GM18519 (cell line): Measurements from ENCODE around the gene MYO1G.
"Not testable (repeated sequence)": the region's sequence is repeated elsewhere in the genome, so short reads cannot be mapped to it uniquely, and the experiment has no call there.

Experiments used
- ATAC-seq: cut with Tn5 transposase; IDR thresholded peaks from one replicate; pipeline ENCODE4 v1.9.1; 2021; ENCODE audit warnings: mild to moderate bottlenecking, moderate library complexity; ENCODE audit not compliant: unreplicated experiment, low FRiP score

The MYO1G gene

DNA sequence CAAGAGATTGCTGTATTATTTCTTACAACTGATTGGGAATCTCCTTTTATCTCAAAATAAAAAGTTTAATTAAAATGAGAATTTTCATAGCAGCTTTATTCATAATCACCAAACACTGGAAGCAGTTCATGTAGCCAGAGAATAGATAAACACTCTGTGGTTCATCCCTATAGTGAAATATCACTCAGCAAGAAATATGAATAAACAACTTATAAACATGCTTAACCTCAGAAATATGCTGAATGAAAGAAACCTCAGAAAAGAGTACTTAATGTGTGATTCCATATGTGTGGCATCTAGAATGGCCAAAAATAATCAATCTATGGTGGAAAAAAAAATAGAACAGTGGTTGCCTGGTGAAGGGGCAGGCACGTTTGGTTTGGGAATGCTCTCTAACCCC is 33.3 kb downstream of the MYO1G start:
- no peak for ATAC-seq

GRCh38 chr7:44944821-44945220 is 34.0 kb downstream of the MYO1G start:
- no peak for ATAC-seq

- ATAC-seq: no peak
Observed at GRCh38 chr7:44943631-44944030, 35.2 kb downstream of the MYO1G start.

GRCh38 chr7:44937426-44937825 is 41.4 kb downstream of the MYO1G start:
- ATAC-seq: no peak

- ATAC-seq: no peak
Observed at GRCh38 chr7:44936322-44936721, 42.5 kb downstream of the MYO1G start.

DNA sequence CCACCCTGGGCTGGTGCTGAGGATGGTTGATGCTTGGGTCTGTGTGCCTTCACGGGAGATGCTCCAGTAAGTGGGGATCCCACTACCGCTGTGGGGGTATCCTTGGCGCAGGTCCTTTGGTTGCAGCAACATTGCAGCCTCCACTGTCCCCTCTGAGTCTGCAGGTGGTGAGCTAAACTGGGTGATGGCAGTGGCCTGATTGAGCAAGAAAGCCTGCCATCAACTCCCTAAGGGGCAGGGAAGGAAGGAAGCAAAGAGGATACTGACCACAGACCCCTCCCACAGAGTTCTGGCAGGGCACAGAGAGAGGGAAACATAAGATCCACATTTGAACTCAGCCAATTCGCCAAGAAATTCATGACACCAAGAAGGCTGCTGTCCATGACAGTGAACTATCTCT is 43.2 kb downstream of the MYO1G start:
- no peak for ATAC-seq

- ATAC-seq: no peak
Observed at GRCh38 chr7:44935016-44935415, 43.8 kb downstream of the MYO1G start.

DNA sequence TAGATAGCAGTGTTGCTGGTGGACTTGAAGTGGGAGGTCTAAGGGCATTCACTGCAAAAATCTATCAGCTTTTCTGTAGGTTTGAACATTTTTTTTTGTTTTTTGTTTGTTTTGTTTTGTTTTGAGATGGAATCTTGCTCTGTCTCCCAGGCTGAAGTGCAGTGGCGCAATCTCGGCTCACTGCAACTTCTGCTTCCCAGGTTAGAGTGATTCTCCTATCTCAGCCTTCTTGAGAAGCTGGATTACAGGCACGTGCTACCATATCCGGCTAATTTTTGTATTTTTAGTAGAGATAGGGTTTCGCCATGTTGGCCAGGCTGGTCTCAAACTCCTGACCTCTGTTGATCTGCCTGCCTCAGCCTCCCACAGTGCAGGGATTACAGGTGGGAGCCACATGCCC is 44.3 kb downstream of the MYO1G start:
- not testable (repeated sequence) for ATAC-seq

DNA sequence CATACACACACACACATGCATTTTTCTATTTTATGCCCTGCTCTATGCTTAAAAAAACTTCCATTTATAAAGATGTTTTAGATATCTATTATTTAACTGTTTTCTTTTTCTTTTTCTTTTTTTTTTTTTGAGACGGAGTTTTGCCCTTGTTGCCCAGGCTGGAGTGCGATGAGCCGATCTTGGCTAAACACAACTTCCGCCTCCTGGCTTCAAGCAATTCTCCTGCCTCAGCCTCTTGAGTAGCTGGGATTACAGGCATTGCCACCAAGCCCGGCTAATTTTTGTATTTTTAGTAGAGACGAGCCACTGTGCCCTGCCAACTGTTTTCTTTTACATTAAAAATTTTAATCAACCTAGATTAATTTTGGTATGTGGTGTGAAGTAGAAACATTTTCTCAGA is 47.9 kb downstream of the MYO1G start:
- ATAC-seq: no peak

- no peak for ATAC-seq
Observed at GRCh38 chr7:44922351-44922694, 56.5 kb downstream of the MYO1G start.

DNA sequence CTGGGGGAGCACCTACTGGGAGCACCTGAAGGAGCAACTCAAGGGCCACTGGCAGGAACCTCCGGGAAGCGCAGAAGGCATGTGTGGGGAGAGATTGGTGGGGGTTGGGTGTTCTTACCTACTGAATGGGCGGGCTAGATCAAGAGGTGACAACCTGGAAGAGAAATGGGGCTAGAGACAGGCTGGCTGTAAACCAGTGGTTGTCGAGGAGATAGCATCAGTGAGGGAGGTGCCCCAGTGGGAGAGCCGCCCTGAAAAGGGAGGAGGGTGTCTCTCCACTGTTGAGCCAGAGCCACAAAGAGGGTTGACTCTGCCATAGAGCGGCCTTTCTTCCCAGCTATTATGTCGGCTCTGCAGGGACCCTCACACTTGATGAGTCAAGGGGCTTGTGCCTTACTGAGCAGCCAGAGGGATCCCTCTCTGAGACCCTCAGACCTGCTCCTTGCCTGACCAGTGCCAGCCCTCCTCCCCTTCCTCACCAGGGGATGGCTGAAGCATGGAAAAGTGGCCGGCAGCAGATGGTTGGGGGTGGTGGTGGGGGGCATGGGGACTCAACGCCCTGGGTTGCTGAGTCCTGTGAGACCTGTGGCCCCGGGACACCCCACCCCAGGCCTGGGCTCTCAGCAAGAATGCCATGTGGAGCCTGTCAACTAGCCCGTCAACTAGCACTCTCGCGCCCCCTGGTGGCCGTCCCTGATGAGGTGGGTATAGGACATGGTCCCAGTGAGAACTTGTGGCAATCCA is 57.0 kb downstream of the MYO1G start:
- no peak for ATAC-seq

DNA sequence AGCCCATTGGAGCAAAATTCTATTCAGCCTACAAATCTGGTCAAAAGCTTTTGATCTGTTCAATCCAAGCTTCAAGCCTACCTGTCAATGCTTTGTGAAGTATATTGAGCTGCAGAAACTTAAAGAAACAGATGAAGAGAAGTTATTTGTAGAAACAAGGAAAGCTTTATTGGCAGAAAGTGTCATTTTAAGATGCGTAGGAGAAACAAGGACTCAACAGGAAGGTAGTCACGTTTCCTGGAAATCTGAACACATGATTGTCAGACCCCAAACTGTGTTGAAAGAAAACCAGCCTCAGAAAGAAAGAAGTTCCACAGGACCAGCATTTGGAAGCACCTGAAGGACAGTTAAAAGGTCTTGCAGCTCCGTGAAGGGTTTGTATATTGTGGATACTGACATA is 58.7 kb downstream of the MYO1G start:
- no peak for ATAC-seq

GRCh38 chr7:44918029-44918428 is 60.8 kb downstream of the MYO1G start:
- no peak for ATAC-seq

DNA sequence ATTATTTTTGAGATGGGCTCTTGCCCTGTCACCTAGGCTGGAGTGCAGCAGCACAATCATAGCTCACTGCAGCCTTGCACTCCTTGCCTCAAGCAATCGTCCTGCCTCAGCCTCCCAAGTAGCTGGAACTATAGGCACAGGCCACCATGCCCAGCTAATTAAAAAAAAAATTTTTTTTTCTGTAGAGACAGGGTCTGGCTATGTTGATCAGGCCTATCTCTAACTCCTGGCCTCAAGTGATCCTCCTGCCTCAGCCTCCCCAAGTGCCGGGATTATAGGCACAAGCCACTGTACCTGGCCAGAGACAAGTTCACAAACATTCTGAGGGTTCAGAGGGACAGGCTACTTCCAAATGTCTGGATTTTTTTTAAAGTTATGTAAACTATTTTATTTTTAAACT is 61.4 kb downstream of the MYO1G start:
- ATAC-seq: no peak

DNA sequence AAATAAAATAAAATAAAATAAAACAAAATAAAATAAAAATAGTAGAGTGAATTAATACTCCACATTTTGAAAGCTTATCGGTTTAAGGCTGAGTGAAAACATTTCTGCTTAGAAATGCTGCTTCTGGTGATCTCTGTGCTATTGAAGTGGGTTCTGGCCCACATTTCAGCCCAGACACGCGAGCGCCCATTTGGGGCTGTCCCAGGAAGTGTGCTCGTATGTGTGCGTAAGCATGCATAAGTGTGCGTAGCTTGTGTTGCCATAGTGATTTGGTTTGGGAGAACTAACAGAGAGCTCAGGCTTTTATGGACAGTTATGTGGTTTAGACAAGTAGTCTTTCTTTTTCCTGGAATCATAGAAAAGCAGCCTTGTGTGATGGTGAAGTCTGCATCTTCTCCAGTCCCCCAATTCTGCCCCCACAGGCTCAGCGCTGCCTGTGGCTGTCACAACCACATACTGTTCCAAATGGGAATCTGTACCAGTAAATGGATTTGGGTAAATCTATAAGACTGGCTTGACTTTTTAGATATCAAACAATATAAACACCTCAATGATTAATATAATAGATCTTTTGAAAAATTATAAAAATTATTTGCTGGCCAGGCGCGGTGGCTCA is 63.7 kb downstream of the MYO1G start:
- ATAC-seq: no peak

DNA sequence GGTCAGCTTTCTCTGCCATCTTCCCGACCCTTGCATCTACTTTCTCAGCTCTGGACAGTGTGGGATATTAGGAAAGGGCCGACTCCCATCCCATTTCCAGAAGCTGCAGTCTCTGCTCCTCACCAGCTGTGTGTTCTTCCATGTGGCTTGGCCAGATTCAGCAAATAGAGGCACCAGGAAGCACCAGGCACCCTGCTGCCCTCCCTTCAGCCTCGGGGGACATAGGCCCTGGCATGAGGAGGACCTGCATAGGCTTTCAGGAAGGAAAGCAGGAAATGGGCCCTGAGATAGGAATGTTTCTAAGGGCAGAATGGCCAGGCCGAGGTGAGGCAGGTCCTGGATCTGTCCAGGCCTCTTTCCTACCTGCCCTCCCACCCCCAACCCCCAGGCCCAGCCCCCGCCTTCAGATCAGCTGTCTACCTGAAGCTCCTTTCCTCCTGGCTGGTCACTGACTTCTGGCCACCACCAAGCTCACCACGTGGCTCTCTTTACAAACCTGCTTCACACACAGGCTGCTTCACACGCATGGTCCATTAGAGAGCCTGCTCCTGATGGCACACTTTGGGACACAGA is 66.0 kb downstream of the MYO1G start:
- no peak for ATAC-seq
